ENCODE measurements around the gene MRTFB. TPM values are rescaled to one million over a fixed set of nuclear protein-coding genes. Genes with fewer than 3 reads are reported as not detected.
A peak's percentile ranks its signal among the peaks of the same experiment; 100 is the strongest.

The MRTFB gene
- total RNA-seq, 1 donor from 2014 or later, result 12.9 TPM

- no peak for TF ChIP-seq CTCF (conservative IDR thresholded peaks at IDR 0.05; ENCODE audit: low read depth, low read length)
- no peak overlapping the region for H3K4me3 ChIP-seq (ENCODE audit: low read depth, low read length)
- peak; percentile 54 for DNase-seq (ENCODE audit: low read depth)
Measured at GRCh38 chr16:14050291-14051027, 20.7 kb upstream of the MRTFB start.

GRCh38 chr16:14051103-14051729 is 19.9 kb upstream of the MRTFB start:
- DNase-seq (ENCODE audit: low read depth), result no peak
- no peak for TF ChIP-seq CTCF (conservative IDR thresholded peaks at IDR 0.05; ENCODE audit: low read depth, low read length)
- no peak overlapping the region for H3K4me3 ChIP-seq (ENCODE audit: low read depth, low read length)

- DNase-seq (ENCODE audit: low read depth), result no peak
- TF ChIP-seq CTCF (conservative IDR thresholded peaks at IDR 0.05; ENCODE audit: low read depth, low read length), result no peak
- no peak overlapping the region for H3K4me3 ChIP-seq (ENCODE audit: low read depth, low read length)
Measured at GRCh38 chr16:14056970-14057369, 14.1 kb upstream of the MRTFB start.

- TF ChIP-seq CTCF (conservative IDR thresholded peaks at IDR 0.05; ENCODE audit: low read depth, low read length), result no peak
- DNase-seq (ENCODE audit: low read depth), result no peak
Measured at GRCh38 chr16:14057878-14058382, 13.2 kb upstream of the MRTFB start.

GRCh38 chr16:14061732-14062259 is 9.3 kb upstream of the MRTFB start:
- no peak for DNase-seq (ENCODE audit: low read depth)
- no peak overlapping the region for H3K4me3 ChIP-seq (ENCODE audit: low read depth, low read length)
- no peak for TF ChIP-seq CTCF (conservative IDR thresholded peaks at IDR 0.05; ENCODE audit: low read depth, low read length)

More at GRCh38 chr16:14057878-14058382, 13.2 kb upstream of the MRTFB start:
- H3K4me3 ChIP-seq (ENCODE audit: low read depth, low read length), result no peak overlapping the region

GRCh38 chr16:14062261-14062660 is 8.9 kb upstream of the MRTFB start:
- no peak overlapping the region for H3K4me3 ChIP-seq (ENCODE audit: low read depth, low read length)
- DNase-seq (ENCODE audit: low read depth), result no peak
- no peak for TF ChIP-seq CTCF (conservative IDR thresholded peaks at IDR 0.05; ENCODE audit: low read depth, low read length)

All from epithelial cell of proximal tubule (primary cell).